T follicular helper cell (primary cell): ENCODE measurements around the gene POLD2.

Experiments used
- DNase-seq: peaks from one replicate; pipeline ENCODE4 v3.0.0-alpha.2; 2020; ENCODE audit warnings: low read depth

Gene POLD2

GRCh38 chr7:44065431-44066110 is 57.8 kb downstream of the POLD2 start, which contains the start of gene PGAM2:
TSS of gene PGAM2 (minus strand) at chr7:44065567. CDS start at chr7:44065529, 38 bp downstream.
- DNase-seq, result no peak

- no peak for DNase-seq
These were observed 58.4 kb downstream of the POLD2 start for GRCh38 chr7:44064791-44065430.
